ENCODE results near the gene UPB1. TPM values are rescaled to one million over a fixed set of nuclear protein-coding genes. Genes with fewer than 3 reads are reported as not detected.

Gene UPB1
- total RNA-seq, 4 donors from 2014 or later = 0.44 to 0.57 TPM; not detected in 2

DNA sequence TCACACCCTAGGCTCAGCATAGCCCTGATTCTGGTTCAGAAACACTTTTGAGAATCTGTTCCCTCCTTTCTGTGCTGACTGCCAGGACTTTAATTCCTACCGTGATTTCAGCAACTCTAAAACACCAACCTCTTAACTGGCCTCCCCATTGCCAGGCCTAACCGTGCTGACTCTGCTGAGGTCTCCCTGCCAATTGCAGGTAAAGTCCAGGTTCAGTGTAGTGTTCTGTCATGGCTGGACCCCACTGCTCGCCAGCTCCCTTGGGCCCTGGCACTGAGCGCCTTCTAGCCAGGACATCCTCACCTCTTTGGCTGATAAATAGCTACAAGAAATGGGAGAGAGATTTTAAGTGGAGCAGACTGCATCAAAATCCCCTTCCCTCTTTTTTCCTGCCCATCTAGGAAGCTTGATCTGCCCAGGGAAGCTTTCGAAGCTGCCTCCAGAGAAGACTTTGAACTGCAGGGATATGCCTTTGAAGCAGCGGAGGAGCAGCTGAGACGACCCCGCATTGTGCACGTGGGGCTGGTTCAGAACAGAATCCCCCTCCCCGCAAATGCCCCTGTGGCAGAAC lies 4.7 kb downstream of the UPB1 start:
- TF ChIP-seq, protein P1, sequence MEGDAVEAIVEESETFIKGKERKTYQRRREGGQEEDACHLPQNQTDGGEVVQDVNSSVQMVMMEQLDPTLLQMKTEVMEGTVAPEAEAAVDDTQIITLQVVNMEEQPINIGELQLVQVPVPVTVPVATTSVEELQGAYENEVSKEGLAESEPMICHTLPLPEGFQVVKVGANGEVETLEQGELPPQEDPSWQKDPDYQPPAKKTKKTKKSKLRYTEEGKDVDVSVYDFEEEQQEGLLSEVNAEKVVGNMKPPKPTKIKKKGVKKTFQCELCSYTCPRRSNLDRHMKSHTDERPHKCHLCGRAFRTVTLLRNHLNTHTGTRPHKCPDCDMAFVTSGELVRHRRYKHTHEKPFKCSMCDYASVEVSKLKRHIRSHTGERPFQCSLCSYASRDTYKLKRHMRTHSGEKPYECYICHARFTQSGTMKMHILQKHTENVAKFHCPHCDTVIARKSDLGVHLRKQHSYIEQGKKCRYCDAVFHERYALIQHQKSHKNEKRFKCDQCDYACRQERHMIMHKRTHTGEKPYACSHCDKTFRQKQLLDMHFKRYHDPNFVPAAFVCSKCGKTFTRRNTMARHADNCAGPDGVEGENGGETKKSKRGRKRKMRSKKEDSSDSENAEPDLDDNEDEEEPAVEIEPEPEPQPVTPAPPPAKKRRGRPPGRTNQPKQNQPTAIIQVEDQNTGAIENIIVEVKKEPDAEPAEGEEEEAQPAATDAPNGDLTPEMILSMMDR (IDR thresholded peaks at IDR 0.05; ENCODE audit: low read depth) = no peak

DNA sequence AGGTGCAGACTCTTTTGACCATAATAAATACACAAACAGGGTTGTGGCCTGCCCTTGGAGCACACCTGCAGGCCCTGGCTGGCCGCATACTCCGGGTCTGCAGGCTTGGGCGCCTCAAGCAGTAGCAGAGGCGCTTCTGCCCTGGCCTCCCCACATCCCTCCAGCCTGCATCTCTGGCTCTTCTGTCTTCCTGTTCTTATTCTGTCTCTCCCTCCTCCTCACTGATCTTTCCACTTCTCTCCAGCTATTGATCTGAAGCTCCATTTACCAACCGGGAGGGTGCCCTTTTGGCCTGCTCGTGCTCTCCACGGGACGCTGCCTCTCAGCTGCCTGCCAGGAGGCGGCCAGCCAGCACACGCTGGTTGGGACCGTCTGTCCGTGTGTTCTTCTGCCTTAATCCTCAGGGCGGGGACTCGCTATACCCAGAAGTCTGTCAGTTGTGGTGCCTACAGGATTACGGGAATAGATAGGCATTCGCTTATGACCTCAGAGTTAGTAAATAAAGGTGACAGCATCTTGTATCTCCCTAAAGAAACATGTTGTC lies 5.2 kb downstream of the UPB1 start:
- TF ChIP-seq, protein P1 (IDR thresholded peaks at IDR 0.05; ENCODE audit: low read depth) = no peak

DNA sequence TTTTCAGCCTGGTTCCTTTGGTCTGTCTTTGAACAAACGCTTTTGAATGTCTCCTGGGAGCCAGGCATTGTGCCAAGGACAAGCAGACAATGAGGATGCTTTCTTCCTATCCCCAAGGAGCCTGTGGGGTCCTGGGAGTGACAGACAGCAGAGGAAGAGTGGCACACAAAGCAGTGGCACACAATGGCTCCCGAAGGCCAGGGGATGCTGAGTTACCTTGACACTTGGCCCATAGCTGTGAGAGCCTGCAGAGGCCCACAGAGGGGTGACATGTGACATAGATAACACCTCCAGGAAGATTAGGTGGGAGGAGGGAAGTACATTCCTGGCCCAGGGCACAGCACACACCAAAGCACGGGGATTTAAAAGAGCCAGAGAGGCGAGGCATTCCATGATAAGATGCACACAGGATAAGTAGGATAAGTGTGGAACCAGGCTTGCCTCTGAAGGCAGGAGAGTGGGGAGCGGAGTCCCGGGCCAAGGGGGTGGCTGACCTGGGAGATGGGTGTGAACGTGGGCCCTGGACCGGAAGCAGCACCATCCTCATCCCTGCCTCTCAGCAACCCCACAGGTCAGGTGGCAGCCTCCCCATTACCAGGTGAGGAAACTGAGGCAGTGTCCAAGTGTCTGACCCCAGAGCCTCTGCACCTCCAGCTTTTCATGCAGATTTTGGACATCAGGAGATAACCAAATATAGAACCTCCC lies 6.3 kb downstream of the UPB1 start:
- TF ChIP-seq, protein P1 (IDR thresholded peaks at IDR 0.05; ENCODE audit: low read depth) = no peak

DNA sequence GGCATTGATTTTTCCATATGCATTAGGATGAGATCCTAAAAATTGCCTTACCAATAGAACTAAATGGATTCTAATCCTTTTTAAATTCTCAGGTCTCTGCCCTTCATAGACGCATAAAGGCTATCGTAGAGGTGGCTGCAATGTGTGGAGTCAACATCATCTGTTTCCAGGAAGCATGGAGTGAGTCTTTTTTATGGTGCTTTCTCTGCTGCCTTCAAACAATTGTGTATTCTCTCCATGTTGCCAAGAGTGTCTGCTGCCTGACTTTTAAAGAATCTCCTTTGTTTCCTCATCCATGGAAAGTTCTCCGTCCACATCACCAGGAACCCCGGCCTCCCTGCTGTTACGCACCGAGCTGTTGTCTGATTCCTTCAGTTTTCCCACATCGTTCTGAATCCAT lies 6.9 kb downstream of the UPB1 start:
- TF ChIP-seq, protein P1 (IDR thresholded peaks at IDR 0.05; ENCODE audit: low read depth) = no peak

DNA sequence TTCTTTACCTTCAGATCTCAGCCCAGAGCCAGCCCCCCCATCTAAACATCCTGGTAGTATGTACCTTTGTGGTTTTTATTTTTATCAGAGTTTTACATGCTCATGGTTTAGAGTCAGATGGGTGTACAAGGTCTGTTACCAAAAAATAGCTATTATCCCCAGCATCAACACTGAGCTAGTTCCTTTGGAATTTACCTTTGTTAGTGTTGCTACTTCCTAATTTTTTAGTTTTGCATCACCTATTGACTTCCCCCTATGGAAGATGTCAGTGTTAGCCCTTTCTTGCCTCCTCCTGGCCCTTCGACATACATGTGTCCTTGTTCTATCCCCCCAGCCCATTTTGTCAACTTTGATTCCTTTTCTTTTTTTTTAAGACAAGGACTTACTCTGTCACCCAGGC lies 7.4 kb downstream of the UPB1 start:
- TF ChIP-seq, protein P1 (IDR thresholded peaks at IDR 0.05; ENCODE audit: low read depth) = no peak

DNA sequence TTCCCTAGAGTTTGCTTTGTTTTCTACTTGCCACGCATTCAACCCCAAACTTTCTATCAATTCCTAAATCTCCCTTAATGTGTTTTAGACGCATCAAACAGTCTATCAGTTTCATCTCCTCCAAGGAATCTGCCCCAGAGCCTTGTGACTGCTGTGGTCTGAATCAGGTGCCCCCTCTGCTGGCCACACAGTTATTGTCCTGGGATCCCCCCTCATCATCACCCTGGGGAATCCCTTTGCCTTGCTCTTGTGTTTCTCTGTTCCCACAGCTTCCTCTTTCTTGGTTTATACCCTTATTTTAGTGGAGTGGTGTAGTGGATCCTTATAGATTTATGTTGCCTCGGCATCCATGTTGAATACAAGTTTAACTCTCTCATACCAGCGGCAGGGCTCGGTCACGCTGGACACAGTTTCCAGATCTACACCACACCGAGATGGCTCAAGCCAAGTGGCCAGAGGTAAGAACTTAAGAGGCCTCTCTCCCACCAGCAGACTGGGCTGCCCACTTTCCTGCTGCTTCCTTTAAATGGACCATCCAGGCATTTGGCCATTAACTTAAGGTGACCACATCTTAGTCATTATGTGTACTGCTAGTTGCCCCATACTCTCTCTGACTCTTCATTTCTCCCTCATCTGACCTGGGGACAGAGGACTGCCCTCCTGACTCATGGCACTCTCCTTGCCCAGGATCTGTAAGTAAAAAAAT lies 8.2 kb downstream of the UPB1 start:
- TF ChIP-seq, protein P1 (IDR thresholded peaks at IDR 0.05; ENCODE audit: low read depth) = no peak

DNA sequence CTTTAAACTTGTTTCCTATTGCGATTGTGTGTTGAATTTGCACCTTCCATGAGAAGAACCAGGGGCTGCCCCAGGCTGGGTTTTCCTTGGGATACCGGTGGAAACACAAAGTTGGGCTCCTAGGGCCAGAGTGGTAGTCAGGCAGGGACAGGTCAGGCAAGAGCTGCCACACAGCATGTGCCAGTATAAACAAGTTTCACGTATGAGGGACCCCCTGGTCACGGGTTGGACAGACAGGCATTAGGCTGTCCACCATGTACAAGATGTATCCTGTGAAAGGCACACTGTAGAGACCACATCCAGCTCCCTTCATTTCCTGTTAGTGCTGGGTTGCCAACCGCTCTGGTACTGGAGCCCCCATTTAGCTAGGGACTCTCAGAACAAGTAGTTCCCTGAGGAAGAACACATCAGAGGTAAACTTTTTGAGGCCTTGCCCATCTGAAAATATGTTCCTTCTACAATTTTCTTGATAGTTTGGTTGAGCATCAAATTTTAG lies 8.8 kb downstream of the UPB1 start:
- TF ChIP-seq, protein P1 (IDR thresholded peaks at IDR 0.05; ENCODE audit: low read depth) = no peak
